NCI-H1436 (cell line): ENCODE measurements around the gene DLEC1.

ENCODE experiments used
- DNase-seq: peaks from one replicate; lab custom pipeline; 2025; lab: John Stamatoyannopoulos, UW

DLEC1 gene

DNA sequence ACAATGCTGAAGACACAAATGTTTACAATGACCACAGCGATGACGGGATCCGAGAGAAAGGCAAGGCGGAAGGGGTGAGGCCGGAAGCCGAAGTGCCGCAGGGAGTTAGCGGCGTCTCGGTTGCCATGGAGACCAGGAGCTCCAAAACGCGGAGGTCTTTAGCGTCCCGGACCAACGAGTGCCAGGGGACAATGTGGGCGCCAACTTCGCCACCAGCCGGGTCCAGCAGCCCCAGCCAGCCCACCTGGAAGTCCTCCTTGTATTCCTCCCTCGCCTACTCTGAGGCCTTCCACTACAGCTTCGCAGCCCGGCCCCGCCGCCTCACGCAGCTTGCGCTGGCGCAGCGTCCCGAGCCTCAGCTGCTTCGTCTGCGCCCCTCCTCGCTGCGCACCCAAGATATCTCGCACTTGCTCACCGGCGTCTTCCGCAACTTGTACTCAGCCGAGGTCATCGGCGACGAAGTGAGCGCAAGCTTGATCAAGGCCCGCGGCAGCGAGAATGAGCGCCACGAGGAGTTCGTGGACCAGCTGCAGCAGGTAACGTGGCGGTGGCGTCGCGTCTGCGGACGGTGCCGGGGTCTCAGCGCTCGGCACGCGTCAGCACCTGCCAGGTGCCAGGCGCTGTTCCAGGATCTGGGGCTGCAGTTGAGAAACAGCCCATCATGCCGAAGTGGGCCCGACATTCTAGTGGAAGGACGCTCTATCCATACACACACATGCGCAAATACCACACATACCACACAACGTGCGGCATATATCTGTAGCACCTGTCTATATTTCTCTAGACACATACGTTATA lies at the start of gene DLEC1:
Gene DLEC1, plus strand, starts transcription at position 108 of the 798 bp plus-strand sequence. Its CDS starts 18 bp downstream, at position 126.
- peak; percentile 27 for DNase-seq

DNA sequence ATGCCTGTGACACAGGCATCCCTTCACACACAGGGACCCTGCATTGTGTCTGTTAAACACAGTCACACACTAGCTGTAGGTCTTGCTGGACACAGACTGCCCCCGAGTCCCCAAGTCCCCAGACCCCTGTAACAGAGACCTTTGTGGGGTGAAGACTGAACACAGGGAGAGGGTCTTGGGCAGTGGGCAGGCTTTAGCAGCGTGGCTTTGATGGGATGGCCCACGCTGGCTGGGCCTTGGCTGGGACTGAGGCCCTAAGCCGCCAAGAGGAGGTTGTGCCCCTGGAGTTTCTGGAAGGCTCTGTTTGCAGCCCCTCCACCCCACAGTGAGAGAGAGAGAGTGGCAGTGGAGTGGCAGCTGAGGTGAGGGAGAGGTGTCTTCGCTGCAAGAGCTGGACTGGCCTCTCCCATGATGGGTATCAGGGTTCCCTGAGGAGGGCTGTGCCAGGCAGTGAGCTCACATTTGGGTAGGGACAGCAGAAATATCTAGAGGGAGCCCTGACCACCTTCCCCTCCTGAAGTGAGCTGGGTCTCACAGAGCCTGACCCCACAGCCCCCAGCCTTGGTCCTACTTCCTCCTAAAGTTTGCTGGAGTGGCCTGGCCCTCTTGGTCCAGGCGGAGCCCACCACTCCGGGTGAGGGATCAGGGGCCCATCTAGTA lies 49.1 kb upstream of the DLEC1 start:
- DNase-seq, result no peak

DNA sequence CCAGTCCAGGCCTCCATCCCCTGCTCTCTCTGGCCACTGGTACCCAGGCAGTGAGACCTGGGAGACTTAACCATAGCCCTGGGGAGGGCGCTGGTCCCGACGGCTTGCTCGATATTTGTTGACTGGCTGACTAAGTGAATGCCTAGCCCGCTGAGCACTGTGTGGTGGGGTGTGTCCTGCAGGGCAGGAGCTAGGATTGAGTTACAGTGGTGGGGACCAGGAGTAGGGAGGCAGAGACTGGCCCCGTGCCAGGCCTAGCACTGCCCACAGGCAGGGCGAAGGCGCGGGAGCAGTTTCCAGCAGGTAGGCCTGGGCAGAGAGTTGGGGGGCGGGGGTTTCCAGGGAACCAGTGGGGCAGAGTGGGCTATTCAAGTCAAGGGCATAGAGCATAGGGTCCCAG lies 48.5 kb upstream of the DLEC1 start, which contains the start of gene VILL:
Gene VILL, plus strand, starts transcription at position 260 of the 400 bp plus-strand sequence. CDS start 2,887 bp downstream, outside the sequence.
- no peak for DNase-seq

DNA sequence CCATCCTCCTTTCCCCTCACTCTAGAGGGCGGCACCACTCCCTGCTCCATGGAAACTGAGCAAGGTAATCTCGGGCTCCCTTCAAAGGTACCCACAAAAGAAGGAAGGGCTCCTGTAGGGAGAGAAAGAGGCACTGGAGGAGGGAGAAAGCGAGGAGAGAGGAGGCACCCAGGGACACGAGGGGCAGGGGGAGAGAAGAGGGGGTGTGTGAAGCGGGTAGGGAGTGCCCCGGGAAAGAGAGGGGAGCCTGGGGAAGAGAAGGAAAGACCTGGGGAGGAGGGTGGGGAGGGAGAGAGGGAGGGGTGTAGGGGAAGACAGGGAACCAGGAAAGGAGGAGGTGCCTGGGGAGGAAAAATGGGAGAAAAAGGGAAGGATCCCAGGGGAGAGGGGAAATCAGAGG lies 47.9 kb upstream of the DLEC1 start:
- DNase-seq, result no peak

GRCh38 chr3:37991823-37992222 lies 47.2 kb upstream of the DLEC1 start:
- no peak for DNase-seq

- no peak for DNase-seq
Measured at GRCh38 chr3:37992271-37993066, 46.5 kb upstream of the DLEC1 start.

DNA sequence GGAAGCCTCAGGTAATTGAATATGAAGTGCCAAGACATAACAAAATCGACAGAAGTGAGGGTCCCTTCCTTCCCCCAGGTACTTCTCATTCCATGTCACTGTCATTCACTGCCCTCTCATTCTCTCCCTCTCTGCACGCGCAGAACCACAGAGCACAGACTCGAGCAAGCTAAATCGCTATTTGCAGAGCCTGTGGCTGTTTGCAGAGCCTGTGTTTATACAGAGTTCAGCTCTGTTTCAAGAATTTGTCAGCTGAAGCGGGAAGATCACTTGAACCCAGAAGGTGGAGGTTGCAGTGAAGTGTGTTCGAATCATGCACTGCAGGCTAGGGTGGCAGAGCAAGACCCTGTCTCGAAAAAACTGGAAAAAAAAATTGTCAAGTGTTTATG lies 45.9 kb upstream of the DLEC1 start:
- no peak for DNase-seq

DNA sequence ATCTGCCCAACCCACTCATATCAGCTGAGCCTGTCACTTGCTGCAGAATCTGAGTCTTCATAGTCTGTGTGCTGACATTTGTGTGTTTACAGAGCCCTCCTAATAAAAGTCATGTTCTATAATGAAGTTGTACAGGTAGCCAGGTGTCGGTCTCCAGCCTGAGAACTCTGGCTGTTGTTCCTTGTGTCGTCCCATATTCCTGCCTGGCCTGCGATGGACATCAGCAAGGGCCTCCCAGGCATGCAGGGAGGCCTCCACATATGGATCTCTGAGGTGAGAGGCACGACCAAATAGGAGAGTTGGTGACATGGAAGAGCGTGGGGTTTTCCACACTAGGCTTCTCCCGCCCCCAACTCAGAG lies 45.6 kb upstream of the DLEC1 start:
- no peak for DNase-seq

GRCh38 chr3:37993820-37994638 lies 45.0 kb upstream of the DLEC1 start:
- DNase-seq, result no peak

DNA sequence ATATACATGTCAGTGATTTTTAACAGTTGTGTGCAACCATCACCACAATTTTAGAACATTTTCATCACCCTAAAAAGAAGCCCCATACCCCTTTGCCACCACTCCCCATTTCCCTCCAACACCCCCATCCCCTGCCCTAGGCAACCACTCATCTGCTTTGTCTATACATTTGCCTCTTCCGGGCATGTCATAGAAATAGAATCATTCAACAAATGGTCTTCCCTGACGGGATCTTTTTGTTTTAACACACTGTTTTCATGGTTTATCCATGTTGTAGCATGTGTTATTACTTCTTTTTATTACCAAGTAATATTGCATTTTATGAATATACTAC lies 44.4 kb upstream of the DLEC1 start:
- no peak for DNase-seq

DNA sequence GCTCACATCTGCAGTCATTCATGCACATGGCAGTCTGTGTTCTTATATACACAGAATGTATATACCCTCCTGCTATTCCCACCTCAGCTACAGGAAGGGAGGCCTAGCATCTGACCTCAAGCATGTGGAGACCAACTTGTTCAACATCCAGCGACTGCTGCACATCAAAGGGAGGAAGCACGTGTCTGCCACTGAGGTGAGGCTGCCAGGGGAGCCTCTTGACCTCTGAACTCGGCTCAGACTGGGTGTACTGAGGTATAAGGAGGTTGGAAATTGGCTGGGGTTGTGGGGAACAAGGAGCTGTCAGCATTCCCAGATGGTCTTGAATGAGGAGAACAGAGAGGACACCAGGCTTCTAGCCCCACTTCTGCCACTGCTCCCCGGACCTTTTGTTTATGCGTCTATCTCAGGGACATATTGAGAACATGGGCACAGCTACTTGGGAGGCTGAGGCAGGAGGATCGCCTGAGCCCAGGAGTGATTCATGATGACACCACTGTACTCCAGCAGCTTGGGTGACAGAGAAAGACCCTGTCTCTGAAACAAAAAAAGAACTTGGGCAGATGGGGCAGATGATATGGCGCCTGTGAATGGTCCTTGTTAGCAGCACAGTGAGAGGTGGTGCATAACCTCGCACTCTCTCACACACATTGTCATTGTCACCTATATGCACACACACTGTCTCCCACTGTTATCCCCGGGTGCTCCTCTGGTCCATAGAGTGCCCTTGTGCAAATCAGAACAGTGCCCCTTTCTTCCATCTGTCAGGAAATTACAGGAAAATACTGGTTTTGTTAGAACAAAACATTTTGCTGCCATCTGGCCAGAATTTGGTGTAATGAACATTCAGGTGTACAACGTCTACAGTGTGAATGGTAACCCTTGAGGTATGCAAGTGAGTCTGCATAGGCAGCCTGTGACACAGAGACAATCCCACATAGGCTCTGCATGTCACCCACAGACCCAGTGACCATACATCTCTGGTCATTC lies 43.1 kb upstream of the DLEC1 start:
- no peak for DNase-seq

DNA sequence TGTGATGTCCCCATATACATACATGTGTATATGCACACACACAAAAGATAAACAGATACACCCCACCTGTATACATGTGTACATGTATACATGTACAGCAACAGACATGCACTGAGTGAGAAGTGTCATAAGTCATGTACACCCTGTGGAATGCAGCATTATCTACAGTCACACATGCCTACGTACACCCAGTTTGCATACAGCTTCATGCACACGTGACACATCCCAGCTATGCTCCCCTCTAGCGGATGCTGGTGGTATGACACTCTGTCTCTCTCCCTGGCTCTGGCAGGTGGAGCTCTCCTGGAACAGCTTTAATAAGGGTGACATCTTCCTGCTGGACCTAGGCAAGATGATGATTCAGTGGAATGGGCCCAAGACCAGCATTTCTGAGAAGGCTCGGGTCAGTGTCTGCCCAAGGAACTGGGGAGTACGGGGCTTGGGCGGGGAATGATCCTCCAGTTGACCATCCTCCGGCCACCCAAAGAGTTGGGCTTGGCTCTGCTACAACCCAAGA lies 42.2 kb upstream of the DLEC1 start:
- DNase-seq, result peak; percentile 21

DNA sequence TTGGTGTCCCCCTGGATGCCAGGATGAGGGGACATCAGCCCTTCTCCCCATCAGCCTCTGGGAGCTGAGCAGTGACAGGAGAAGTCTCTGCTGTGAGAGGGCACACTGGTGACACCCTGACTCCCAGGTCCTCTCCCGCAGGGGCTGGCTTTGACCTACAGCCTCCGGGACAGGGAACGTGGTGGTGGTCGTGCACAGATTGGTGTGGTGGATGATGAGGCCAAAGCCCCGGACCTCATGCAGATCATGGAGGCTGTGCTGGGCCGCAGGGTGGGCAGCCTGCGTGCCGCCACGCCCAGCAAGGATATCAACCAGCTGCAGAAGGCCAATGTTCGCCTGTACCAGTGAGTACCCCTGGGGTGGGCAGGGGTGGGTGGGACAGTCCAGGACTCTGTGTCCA lies 41.7 kb upstream of the DLEC1 start:
- no peak for DNase-seq

GRCh38 chr3:37997791-37998370 lies 41.1 kb upstream of the DLEC1 start:
- DNase-seq, result no peak

- no peak for DNase-seq
Measured at GRCh38 chr3:37999836-38000235, 39.2 kb upstream of the DLEC1 start.

GRCh38 chr3:38000242-38000916 lies 38.6 kb upstream of the DLEC1 start:
- DNase-seq, result no peak

- no peak for DNase-seq
Measured at GRCh38 chr3:38000965-38001455, 38.0 kb upstream of the DLEC1 start.

GRCh38 chr3:38001456-38002081 lies 37.4 kb upstream of the DLEC1 start:
- DNase-seq, result no peak
